Effector CD4-positive, alpha-beta T cell (primary cell): ENCODE measurements around the gene P2RX4.
"Not testable (repeated sequence)": the region's sequence is repeated elsewhere in the genome, so short reads cannot be mapped to it uniquely, and the experiment has no call there.

Source experiments
- DNase-seq: peaks from one replicate; pipeline ENCODE4 v3.0.0-alpha.2; 2020

P2RX4 gene

DNA sequence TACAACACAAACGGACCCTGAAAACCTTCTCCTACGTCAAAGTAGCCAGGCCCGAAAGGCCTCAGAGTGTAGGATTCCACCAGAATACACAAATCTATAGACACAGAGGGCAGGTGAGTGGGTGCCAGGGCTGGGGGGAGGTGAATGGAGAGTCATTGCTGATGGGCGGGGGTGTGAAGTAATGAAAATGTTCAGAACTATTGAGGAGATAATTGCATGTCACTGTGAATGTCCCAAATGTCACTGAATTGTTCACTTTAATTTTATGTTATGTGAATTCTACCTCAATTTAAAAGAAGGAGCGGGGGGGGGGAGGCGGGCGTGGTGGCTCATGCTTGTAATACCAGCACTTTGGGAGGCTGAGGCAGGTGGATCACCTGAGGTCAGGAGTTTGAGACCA lies 36.0 kb downstream of the P2RX4 start:
- no peak for DNase-seq

- DNase-seq = no peak
Measured at GRCh38 chr12:121246893-121247557, 37.1 kb downstream of the P2RX4 start.

DNA sequence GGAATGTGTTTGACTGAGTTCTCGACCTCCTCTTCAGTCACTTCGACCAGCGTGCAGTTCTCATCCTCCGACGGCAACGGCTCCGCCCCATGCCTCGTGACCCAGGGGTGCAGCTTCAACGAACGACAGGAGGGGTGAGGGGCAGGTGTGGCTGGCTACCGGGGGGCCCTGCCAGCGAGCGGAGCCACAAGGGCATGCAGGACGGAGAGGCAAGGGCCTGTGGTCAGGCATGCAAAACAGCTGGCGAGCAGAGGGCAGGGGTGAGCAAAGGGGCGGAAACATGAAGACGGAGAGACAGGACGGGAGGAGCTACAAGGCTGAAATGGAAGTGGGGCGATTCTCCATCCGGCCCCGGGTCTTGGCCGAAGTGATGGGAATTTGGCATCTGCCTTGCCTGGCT lies 38.7 kb downstream of the P2RX4 start:
- no peak for DNase-seq

DNA sequence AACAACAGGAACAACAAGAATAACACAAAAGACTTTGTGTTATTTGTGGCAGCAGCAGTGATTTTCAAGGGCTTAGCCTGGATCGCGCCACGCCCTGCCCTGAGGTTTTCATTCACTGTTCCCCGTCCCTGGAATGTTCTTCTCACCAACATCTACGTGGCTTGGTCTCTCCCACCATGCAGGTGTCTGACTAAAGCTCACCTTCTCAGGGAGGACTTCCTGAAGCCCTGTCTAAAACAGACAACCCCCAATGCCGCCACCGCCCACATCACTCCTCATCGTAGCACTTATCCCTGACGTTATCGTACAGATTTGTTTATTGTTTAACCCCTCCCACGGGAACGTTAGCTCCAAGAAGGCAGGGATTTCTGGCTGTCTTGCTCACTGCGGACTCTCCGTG lies 40.4 kb downstream of the P2RX4 start:
- DNase-seq = no peak

DNA sequence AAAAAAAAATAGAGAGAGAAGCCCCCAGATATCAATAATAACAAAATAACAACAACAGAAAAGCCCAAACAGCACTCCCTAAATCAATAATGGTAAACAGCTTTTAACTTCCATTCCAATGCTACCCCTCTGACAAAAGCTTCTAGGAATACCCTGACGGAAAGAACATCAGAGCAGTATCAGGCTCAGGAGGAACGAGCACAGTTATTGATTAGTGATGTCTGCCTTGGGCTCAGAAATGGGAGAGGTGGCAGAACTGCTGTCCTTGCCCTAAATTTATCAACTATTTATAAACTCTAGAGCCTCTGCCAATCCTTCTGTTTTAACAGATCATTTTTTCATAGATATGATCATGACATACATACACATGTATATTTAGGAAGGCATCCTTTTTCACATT lies 41.9 kb downstream of the P2RX4 start:
- DNase-seq = no peak

DNA sequence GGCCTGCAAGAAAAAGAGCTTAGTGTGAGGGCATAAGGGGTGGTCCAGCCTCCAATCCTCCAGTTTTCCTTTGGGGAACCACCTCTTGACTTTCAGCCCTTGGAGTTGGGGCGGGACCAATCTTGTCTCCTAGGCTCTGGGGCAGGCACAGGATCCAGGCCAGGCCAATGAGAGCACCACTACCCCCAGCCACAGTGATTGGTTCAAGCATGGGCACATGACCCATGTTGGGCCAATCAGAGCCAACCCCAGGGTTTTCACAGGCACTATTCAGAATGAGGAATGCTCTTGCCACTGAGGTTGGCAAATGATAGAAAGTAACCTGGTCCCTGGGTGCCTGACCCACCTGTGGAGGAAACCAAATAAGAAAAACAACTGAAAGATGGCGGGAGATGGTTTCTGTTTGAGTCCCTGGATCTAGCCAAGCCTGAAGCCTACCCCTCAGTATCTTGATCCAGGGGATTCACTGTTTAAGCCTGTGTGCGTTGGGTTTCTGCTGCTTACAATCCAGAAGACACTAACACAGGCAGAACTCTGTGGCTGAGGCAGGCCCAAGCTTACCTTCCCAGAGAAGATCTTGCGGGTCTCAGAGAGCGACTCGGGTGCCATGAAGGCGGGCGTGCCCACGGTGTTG lies 42.9 kb downstream of the P2RX4 start:
- DNase-seq = no peak

- DNase-seq = no peak
Measured at GRCh38 chr12:121253638-121254335, 43.9 kb downstream of the P2RX4 start.

DNA sequence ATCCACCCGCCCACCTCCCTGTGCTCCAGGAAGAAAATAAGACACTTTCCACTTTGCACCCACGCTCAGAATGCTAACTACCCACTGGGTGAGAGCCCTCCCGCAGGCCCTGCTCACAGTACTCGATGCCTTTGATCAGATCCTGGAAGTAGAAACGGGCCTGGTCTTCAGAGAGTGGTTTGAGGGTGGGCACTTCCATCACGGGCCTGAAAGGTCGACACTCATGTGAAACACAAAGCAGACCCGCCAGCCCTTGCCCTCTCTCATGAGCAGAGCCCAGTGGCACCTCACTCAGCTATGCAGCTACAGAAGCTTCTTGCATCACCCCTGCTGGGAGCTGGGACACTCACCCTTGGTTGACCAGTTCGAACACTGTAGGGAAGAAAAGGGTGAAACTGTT lies 45.5 kb downstream of the P2RX4 start:
- DNase-seq = no peak

DNA sequence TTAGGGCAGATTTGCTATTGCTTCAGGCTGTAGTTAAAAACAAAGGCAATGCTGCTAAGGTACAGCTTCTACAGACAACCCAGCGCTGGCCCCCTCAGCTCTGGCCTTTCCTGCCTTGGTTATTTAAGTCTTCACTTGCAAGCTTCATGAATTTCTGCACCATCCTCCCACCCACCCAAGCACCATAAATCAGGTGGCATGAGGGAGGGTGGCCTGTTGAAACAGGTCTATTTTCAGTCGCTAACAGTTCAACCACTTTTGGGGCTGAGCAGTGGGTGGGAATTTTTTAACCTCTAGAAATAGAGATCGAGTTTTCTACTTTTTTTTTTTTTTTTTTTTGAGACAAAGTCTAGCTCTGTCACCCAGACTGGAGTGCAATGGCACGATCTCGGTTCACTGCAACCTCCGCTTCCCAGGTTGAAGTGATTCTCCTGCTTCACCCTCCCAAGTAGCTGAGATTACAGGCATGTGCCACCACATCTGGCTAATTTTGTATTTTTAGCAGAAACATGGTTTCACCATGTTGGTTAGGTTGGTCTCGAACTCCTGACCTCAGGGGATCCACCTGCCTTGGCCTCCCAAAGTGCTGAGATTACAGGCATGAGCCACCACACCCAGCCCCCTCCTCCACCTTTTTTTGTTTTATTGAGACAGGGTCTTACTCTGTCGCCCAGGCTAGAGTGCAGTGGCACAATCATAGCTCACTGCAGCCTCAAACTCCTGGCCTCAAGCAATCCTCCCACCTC lies 47.9 kb downstream of the P2RX4 start:
- not testable (repeated sequence) for DNase-seq

DNA sequence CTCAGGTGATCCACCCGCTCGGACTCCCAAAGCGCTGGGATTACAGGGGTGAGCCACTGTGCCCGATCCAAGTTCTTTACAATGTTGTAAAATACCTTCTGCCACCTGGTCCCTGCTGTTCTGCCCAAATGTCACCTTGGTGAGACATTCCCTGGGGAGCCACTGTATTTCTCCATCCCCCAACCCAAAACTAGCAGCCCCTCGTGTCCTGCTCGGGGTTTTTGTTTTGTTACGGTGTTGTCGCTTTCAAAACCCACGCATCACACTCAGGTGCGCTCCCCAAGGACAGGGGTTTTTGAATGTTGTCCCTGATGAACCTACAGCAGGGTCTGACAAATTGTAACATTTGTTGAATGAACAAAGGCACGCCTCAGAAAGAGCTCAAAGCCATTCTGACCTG lies 49.1 kb downstream of the P2RX4 start:
- DNase-seq = no peak

- DNase-seq = no peak
Measured at GRCh38 chr12:121260091-121260490, 50.2 kb downstream of the P2RX4 start.

GRCh38 chr12:121261398-121261797 lies 51.5 kb downstream of the P2RX4 start:
- DNase-seq = no peak

GRCh38 chr12:121263206-121263935 lies 53.4 kb downstream of the P2RX4 start:
- no peak for DNase-seq

GRCh38 chr12:121264135-121264534 lies 54.2 kb downstream of the P2RX4 start:
- no peak for DNase-seq

- DNase-seq = no peak
Measured at GRCh38 chr12:121264951-121265515, 55.1 kb downstream of the P2RX4 start.

DNA sequence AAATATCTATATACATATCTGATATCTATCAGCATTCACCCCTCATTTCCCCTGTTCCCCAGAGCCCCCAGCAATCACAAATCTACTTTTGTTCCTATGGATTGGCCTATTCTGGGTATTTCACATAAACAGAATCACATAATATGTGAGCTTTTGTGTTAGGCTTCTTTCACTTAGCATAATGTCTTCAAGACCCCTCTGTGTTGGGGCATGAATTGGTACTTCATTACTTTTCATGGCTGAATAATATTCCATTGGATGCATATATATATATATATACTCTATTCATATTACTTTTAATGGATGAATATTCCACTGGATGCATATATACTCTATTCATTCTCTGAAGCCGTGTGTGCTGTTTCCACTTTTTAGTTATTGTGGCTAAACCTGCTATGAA lies 57.9 kb downstream of the P2RX4 start:
- DNase-seq = no peak

DNA sequence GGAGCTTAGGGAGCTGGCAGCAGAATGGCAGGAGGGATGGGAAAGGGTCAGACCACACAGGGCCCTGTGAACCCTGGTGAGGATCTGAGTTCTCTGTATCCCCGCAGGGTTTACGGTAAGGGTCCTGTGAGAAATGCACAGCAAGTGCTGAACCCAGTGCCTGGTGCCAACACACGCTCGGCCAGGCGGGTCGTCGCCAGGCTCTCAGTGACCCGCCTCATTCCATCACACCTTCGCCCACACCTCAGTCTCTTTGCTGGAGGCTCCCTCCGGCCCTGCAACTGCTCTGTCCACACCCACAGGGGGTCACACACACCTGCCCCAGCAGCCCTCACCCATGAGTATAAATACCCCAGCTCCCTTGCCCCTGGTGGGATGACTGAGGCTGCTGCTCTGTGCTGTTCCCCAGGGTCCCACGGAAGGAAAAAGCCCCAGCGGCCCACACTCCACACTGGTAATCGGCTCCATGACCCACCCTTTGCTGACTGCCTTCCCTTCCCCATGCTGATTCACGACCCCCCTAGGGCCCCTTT lies 63.5 kb downstream of the P2RX4 start:
- no peak for DNase-seq

- DNase-seq = no peak
Measured at GRCh38 chr12:121274036-121274763, 64.3 kb downstream of the P2RX4 start.

DNA sequence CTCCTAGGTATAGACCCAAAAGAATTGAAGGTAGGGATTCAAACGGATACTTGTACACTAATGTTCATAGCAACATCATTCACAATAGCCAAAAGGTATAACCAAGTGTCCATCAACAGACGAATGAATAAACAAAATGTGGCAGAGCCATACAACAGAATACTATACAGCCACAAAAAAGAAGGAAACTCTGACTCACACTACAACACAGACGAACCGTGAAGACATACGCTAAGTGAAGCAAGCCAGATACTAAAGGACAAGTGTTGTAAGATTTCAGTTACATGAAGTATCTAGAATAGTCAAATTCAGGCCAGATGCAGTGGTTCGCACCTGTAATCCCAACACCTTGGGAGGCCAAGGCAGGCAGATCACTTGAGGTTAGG lies 67.4 kb downstream of the P2RX4 start:
- DNase-seq = no peak

DNA sequence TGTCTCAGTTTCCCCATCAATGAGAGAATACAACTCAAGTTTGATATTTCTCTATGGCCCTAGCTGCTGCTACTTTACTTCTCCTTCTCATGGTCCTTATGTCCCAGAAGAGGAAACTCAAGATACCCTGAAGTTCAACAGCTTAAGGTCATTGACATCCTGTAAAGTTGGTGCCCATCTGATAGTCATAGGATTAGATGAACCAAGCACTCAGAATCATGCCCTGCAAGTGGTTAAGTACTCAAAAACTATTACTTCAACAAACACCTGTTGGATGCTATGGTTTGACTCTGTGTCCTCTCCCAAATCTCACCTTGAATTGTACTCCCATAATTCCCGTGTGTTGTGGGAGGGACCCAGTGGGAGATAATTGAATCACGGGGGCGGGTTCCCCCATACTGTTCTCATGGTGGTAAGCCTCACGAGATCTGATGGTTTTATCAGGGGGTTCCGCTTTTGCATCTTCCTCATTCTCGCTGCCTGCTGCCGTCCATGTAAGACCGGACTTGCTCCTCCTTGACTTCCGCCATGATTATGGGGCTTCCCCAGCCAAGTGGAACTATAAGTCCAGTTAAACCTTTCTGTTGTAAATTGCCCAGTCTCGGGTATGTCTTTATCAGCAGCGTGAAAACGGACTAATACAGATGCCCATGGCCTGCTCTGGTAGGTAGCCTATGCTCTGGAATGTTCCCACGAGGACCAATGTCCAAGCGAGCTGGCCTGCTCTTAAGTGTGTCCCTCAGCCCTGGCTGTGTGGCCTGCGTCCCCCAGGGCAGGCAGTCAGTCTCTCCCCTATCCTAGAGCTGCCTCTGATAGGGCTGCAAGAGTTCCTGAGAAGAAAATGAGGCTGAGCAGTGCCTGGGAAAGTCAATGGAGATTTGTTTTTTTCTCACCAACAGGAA lies 68.5 kb downstream of the P2RX4 start:
- DNase-seq = no peak

DNA sequence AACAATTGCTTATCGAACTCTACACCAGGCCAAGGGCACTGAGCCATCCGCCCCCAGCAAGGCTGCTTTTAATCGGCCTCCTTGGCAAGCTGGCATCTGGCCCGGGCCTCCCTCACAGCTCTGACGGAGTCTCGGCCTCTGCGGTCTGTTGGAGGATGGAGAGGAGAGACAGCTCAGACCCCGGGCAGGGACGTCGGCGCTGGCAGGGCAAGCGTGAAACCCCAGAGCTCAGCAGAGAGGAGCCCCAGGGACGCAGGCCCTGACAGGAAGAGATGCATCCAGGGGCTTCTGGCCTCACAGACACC lies 69.1 kb downstream of the P2RX4 start:
- DNase-seq = no peak
